Astrocyte (in vitro differentiated cells and primary cell): ENCODE results near the gene PPM1B. TPM values are rescaled to one million over a fixed set of nuclear protein-coding genes. Genes with fewer than 3 reads are reported as not detected.

Experiments
- DNase-seq: peaks from one replicate; pipeline ENCODE4 v3.0.0-alpha.2; 2010; ENCODE audit warnings: low read depth
- FAIRE-seq: peaks from 2 replicates; lab custom pipeline; 2011; peaks lifted over from hg19 to GRCh38; lab: Jason Lieb, UNC
- H2AFZ ChIP-seq: 2 replicates; pipeline ENCODE4 v1.6.0; 2012; ENCODE audit warnings: low read depth, low read length, inconsistent platforms
- H3K27ac ChIP-seq: 2 replicates; pipeline ENCODE4 v1.5.1; 2011; ENCODE audit warnings: low read depth, low read length, inconsistent platforms
- H3K27me3 ChIP-seq: 2 replicates; pipeline ENCODE4 v1.6.0; 2011; ENCODE audit warnings: low read length, inconsistent platforms; ENCODE audit not compliant: insufficient read depth
- H3K36me3 ChIP-seq: 2 replicates; pipeline ENCODE4 v1.5.1; 2011; ENCODE audit warnings: low read length, inconsistent platforms; ENCODE audit not compliant: insufficient read depth
- H3K4me1 ChIP-seq: 2 replicates; pipeline ENCODE4 v1.5.1; 2011; ENCODE audit warnings: low read length, inconsistent platforms; ENCODE audit not compliant: insufficient read depth
- H3K4me2 ChIP-seq: 2 replicates; pipeline ENCODE4 v1.6.0; 2012; ENCODE audit warnings: low read length, inconsistent platforms
- H3K4me3 ChIP-seq: 2 replicates; pipeline ENCODE4 v1.5.1; 2011; ENCODE audit warnings: low read depth, mild to moderate bottlenecking, low read length, inconsistent platforms; ENCODE audit not compliant: insufficient read depth
- H3K79me2 ChIP-seq: 2 replicates; pipeline ENCODE4 v1.6.0; 2012; ENCODE audit warnings: mild to moderate bottlenecking, low read length, inconsistent platforms; ENCODE audit not compliant: insufficient read depth
- H3K9ac ChIP-seq: 2 replicates; pipeline ENCODE4 v1.6.0; 2012; ENCODE audit warnings: mild to moderate bottlenecking, low read length, inconsistent platforms
- H3K9me3 ChIP-seq: 2 replicates; pipeline ENCODE4 v1.5.1; 2012; ENCODE audit warnings: low read depth, mild to moderate bottlenecking, low read length, inconsistent platforms; ENCODE audit not compliant: insufficient read depth
- H4K20me1 ChIP-seq: 2 replicates; pipeline ENCODE4 v1.6.0; 2012; ENCODE audit warnings: low read length, inconsistent platforms; ENCODE audit not compliant: insufficient read depth
- H3K27ac Mint-ChIP-seq: one replicate; pipeline ENCODE4 v1.8.0; 2021; ENCODE audit warnings: mild to moderate bottlenecking, mixed read lengths; ENCODE audit not compliant: unreplicated experiment
- H3K27me3 Mint-ChIP-seq: one replicate; pipeline ENCODE4 v1.8.0; 2021; ENCODE audit warnings: low read depth, mixed read lengths; ENCODE audit not compliant: unreplicated experiment
- H3K36me3 Mint-ChIP-seq: one replicate; pipeline ENCODE4 v1.8.0; 2021; ENCODE audit warnings: low read depth, mixed read lengths; ENCODE audit not compliant: unreplicated experiment
- H3K4me1 Mint-ChIP-seq: one replicate; pipeline ENCODE4 v1.8.0; 2021; ENCODE audit warnings: low read depth, mixed read lengths; ENCODE audit not compliant: unreplicated experiment
- H3K4me3 Mint-ChIP-seq: one replicate; pipeline ENCODE4 v1.8.0; 2021; ENCODE audit warnings: mild to moderate bottlenecking, moderate library complexity, mixed read lengths; ENCODE audit not compliant: unreplicated experiment
- H3K9me3 Mint-ChIP-seq: one replicate; pipeline ENCODE4 v1.8.0; 2021; ENCODE audit warnings: mild to moderate bottlenecking, mixed read lengths; ENCODE audit not compliant: unreplicated experiment
- CTCF ChIP-seq: IDR thresholded peaks from 2 replicates; pipeline ENCODE4 v1.5.1; 2011; ENCODE audit warnings: low read depth, mild to moderate bottlenecking, inconsistent platforms, low read length, moderate library complexity; ENCODE audit not compliant: insufficient read depth
- EZH2 ChIP-seq: IDR thresholded peaks from 2 replicates; pipeline ENCODE4 v1.6.1; 2012; ENCODE audit warnings: mild to moderate bottlenecking, low read length, inconsistent platforms; ENCODE audit not compliant: insufficient read depth
- total RNA-seq: library from RNA; stranded (reverse); gene quantifications from 2 replicates; pipeline ENCODE4 v1.2.1, GENCODE V29; 2021

PPM1B gene
- total RNA-seq, 1 donor from 2014 or later, result 39.4 TPM

- FAIRE-seq, result peak; percentile 73
- H3K79me2 ChIP-seq, result no peaks in the 10 kb centered on the region
- H3K4me2 ChIP-seq, result peak overlapping the region; percentile 45
- H3K4me3 ChIP-seq, result no peak overlapping the region
- Mint-ChIP-seq H3K27me3 (no peaks in the 10 kb centered on the region), H3K4me3 (no peak overlapping the region), H3K9me3 (peaks cover 3% of the 10 kb centered on the region), H3K4me1 (peaks cover 23% of the 10 kb centered on the region), H3K27ac (peak overlapping the region; percentile 2), H3K36me3 (no peaks in the 10 kb centered on the region)
- no peaks in the 10 kb centered on the region for H3K36me3 ChIP-seq
- no peaks in the 10 kb centered on the region for H3K9me3 ChIP-seq
- H2AFZ ChIP-seq, result no peak overlapping the region
- peak overlapping the region; percentile 32 for H3K27ac ChIP-seq
- no peaks in the 10 kb centered on the region for H4K20me1 ChIP-seq
- TF ChIP-seq EZH2, result no peak
- no peak for TF ChIP-seq CTCF
- DNase-seq, result peak; percentile 80
- no peak overlapping the region for H3K9ac ChIP-seq
- peaks cover 16% of the 10 kb centered on the region for H3K4me1 ChIP-seq
- no peaks in the 10 kb centered on the region for H3K27me3 ChIP-seq
These were observed 32.4 kb upstream of the PPM1B start for GRCh38 chr2:44136252-44136651.

- no peak overlapping the region for H2AFZ ChIP-seq
- TF ChIP-seq EZH2, result no peak
- TF ChIP-seq CTCF, result no peak
- H3K27ac ChIP-seq, result no peak overlapping the region
- no peak overlapping the region for H3K4me2 ChIP-seq
- Mint-ChIP-seq H3K27me3 (no peaks in the 10 kb centered on the region), H3K4me1 (peaks cover 23% of the 10 kb centered on the region), H3K27ac (no peak overlapping the region), H3K36me3 (no peaks in the 10 kb centered on the region), H3K4me3 (no peak overlapping the region), H3K9me3 (peaks cover 3% of the 10 kb centered on the region)
- no peaks in the 10 kb centered on the region for H3K9me3 ChIP-seq
- H3K4me3 ChIP-seq, result no peak overlapping the region
- FAIRE-seq, result no peak
- H3K4me1 ChIP-seq, result peaks cover 16% of the 10 kb centered on the region
- no peaks in the 10 kb centered on the region for H4K20me1 ChIP-seq
- H3K9ac ChIP-seq, result no peak overlapping the region
- no peak for DNase-seq
- H3K79me2 ChIP-seq, result no peaks in the 10 kb centered on the region
- no peaks in the 10 kb centered on the region for H3K36me3 ChIP-seq
- no peaks in the 10 kb centered on the region for H3K27me3 ChIP-seq
These were observed 31.6 kb upstream of the PPM1B start for GRCh38 chr2:44137048-44137447.

DNA sequence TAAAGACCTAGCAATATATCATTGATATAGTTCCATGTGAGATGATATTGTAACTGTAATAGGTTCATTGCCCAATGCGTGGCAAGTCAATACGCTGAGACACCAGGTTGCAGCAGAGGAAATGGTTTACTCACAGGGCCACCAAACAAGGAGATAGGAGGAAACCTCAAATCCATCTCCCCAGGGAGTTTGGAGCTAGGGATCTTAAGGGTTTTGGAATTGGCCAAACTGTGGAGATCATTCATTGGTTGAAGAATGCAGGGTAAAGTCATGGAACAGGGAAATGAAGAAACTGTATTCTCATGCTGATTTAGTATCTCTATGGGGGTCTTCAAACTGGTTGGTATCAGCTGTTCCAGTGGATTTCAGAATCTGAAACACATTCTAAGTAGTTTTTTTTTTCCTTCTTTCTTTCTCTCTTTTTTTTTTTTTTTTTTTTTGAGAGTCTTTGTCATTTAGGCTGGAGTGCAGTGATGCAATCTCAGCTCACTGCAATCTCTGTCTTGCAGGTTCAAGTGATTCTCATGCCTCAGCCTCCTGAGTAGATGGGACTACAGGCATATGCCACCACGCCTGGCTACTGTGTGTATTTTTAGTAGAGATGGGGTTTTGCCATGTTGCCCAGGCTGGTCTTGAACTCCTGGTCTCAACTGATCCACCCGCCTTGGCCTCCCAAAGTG lies 30.7 kb upstream of the PPM1B start:
- no peak overlapping the region for H3K4me3 ChIP-seq
- FAIRE-seq (no peak), DNase-seq (no peak)
- H3K79me2 ChIP-seq, result no peaks in the 10 kb centered on the region
- no peak for TF ChIP-seq EZH2
- no peak for TF ChIP-seq CTCF
- H3K36me3 ChIP-seq, result no peaks in the 10 kb centered on the region
- H3K27me3 ChIP-seq, result no peaks in the 10 kb centered on the region
- Mint-ChIP-seq H3K27me3 (no peaks in the 10 kb centered on the region), H3K36me3 (no peaks in the 10 kb centered on the region), H3K9me3 (peaks cover 3% of the 10 kb centered on the region), H3K27ac (no peak overlapping the region), H3K4me3 (no peak overlapping the region), H3K4me1 (peaks cover 23% of the 10 kb centered on the region)
- no peak overlapping the region for H3K4me2 ChIP-seq
- H3K27ac ChIP-seq, result no peak overlapping the region
- H4K20me1 ChIP-seq, result no peaks in the 10 kb centered on the region
- no peak overlapping the region for H2AFZ ChIP-seq
- H3K9ac ChIP-seq, result no peak overlapping the region
- H3K9me3 ChIP-seq, result no peaks in the 10 kb centered on the region
- H3K4me1 ChIP-seq, result peaks cover 16% of the 10 kb centered on the region
